ENCODE measurements around the gene C22orf31.

DNA sequence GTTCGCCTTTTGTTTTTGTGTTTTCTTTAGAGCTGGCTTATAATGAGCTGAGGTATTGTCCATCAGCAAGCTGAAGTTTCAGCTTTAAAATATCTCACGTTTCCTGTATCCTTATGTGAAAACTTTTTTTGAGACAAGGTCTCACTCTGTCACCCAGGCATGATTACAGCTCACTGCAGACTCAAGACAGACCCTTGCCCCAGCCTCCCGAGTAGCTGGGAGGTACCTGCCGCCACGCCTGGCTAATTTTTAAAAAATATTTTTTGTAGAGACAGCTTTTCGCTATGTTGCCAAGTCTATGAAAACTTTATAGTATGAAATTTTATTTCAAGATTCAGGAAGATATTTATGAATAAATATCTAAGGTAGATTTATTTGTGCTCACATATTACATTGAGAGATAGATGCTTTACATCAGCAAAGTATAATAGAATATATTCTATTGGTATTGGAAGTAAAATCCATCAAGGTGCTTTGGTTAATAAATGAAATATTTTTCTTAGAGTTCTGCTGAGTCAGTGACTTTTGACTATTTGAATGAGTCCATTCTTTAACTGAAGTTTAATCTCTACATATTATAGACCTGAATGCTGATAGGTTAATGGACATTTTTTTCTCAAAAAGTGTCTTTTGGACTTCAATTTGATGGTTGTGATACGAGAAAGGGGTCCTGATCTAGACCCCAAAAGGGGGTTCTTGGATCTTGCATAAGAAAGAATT, 21.4 kb upstream of the C22orf31 start:
- TF ChIP-seq YY1 (IDR thresholded peaks at IDR 0.05; ENCODE audit: insufficient read depth, insufficient read length), result no peak
- TF ChIP-seq SUZ12 (IDR thresholded peaks at IDR 0.05; ENCODE audit: extremely low read depth, insufficient read depth, insufficient read length), result no peak
- no peak for TF ChIP-seq ZNF274 (IDR thresholded peaks at IDR 0.05; ENCODE audit: low read depth, low read length)

All from NT2/D1 (cell line).